ENCODE measurements around the gene HSDL1. TPM values are rescaled to one million over a fixed set of nuclear protein-coding genes. Genes with fewer than 3 reads are reported as not detected.

The HSDL1 gene
- total RNA-seq, 1 experiment from 2014 or later, result 13.3 TPM

DNA sequence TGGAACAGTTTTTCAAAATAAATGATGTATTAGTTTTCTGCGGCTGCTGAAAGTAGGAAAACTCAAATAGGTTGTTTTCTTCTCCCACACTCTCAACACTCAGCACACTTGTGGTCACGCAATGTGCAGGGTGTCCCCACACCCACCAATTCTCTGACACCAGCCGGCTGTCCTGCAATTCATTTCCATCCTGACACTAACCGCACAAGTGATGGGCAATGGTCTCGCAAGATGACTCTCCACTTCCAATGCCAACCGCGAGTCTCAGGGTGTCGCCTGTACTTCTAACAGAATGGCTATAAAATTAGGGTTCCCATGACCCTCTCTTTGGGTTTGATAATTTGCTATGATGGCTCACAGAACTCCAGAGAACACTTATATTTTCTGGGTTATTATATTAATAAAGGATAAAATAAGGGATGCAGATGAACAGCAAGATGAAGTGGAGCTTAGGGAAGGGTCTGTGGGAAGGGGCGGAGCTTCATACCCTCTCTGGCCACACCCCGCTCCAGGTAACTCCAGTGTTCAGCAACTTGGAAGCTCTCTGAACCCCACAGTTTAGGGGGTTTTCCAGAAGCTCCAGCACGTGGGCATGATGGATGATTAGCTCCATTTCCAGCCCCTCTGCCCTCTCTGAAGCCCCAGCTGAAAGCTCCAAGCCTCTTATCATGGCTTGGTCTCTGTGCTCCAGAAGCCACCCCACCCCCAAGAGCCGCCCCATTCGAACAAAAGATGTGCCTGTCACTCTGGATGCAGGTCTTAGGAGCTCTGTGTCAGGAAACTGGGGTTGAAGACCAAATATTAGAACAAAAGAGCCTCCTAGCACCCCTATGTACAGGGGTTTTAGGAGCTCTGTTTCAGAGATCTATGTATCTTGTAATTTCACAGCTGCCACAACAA, 22.1 kb upstream of the HSDL1 start:
- no peak overlapping the region for H2AFZ ChIP-seq (ENCODE audit: low read length)
- H3K27ac ChIP-seq (ENCODE audit: low read length), result no peak overlapping the region
- H3K4me2 ChIP-seq (ENCODE audit: low read length), result no peak overlapping the region
- H3K9me3 ChIP-seq (ENCODE audit: low read length), result no peaks in the 10 kb centered on the region
- H3K9ac ChIP-seq (ENCODE audit: low read length), result no peak overlapping the region
- H3K36me3 ChIP-seq (ENCODE audit: low read depth, low read length), result no peaks in the 10 kb centered on the region
- H3K9me2 ChIP-seq (replicated peaks; ENCODE audit: low read length), result no peaks in the 10 kb centered on the region
- BruUV-seq (replicated peaks), result no TSS peak
- ATAC-seq (no peak), DNase-seq (no peak)
- TF ChIP-seq EZH2phosphoT487 (IDR thresholded peaks at IDR 0.05; ENCODE audit: borderline replicate concordance, low read length) (no peak), EZH2 (IDR thresholded peaks at IDR 0.05; ENCODE audit: low read length, unreplicated experiment) (no peak)
- TF ChIP-seq, protein P1, sequence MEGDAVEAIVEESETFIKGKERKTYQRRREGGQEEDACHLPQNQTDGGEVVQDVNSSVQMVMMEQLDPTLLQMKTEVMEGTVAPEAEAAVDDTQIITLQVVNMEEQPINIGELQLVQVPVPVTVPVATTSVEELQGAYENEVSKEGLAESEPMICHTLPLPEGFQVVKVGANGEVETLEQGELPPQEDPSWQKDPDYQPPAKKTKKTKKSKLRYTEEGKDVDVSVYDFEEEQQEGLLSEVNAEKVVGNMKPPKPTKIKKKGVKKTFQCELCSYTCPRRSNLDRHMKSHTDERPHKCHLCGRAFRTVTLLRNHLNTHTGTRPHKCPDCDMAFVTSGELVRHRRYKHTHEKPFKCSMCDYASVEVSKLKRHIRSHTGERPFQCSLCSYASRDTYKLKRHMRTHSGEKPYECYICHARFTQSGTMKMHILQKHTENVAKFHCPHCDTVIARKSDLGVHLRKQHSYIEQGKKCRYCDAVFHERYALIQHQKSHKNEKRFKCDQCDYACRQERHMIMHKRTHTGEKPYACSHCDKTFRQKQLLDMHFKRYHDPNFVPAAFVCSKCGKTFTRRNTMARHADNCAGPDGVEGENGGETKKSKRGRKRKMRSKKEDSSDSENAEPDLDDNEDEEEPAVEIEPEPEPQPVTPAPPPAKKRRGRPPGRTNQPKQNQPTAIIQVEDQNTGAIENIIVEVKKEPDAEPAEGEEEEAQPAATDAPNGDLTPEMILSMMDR (conservative IDR thresholded peaks at IDR 0.05; ENCODE audit: low read depth, low read length), result no peak
- H3K27me3 ChIP-seq (ENCODE audit: low read length), result peaks cover 19% of the 10 kb centered on the region
- intact Hi-C loops (cut with micrococcal nuclease), result no loop called here
- no peak overlapping the region for H3K4me3 ChIP-seq (ENCODE audit: low read length)
- no peaks in the 10 kb centered on the region for H4K20me1 ChIP-seq (ENCODE audit: low read length)
- no peaks in the 10 kb centered on the region for H3F3A ChIP-seq (ENCODE audit: low read length, unreplicated experiment)
- ChIA-PET CTCF (no interaction called here), POLR2A (ENCODE audit: unreplicated experiment) (no interaction called here)
- no peaks in the 10 kb centered on the region for H3K79me2 ChIP-seq (ENCODE audit: low read length)
- no peaks in the 10 kb centered on the region for H3K4me1 ChIP-seq (ENCODE audit: insufficient read depth, low read length)

GRCh38 chr16:84165746-84166145, 20.8 kb upstream of the HSDL1 start:
- POLR2A ChIA-PET (ENCODE audit: unreplicated experiment), result no interaction called here
- H4K20me1 ChIP-seq (ENCODE audit: low read length), result no peaks in the 10 kb centered on the region
- no peak overlapping the region for H3K4me3 ChIP-seq (ENCODE audit: low read length)
- H3K79me2 ChIP-seq (ENCODE audit: low read length), result no peaks in the 10 kb centered on the region
- CTCF ChIA-PET, result no interaction called here
- no peaks in the 10 kb centered on the region for H3F3A ChIP-seq (ENCODE audit: low read length, unreplicated experiment)
- intact Hi-C loops (cut with micrococcal nuclease), result no loop called here
- H3K9me2 ChIP-seq (replicated peaks; ENCODE audit: low read length), result no peaks in the 10 kb centered on the region
- no peaks in the 10 kb centered on the region for H3K4me1 ChIP-seq (ENCODE audit: insufficient read depth, low read length)
- no peak overlapping the region for H2AFZ ChIP-seq (ENCODE audit: low read length)
- H3K9ac ChIP-seq (ENCODE audit: low read length), result no peak overlapping the region
- no TSS peak for BruUV-seq (replicated peaks)
- TF ChIP-seq EZH2phosphoT487 (IDR thresholded peaks at IDR 0.05; ENCODE audit: borderline replicate concordance, low read length) (no peak), EZH2 (IDR thresholded peaks at IDR 0.05; ENCODE audit: low read length, unreplicated experiment) (no peak)
- TF ChIP-seq, protein P1 (conservative IDR thresholded peaks at IDR 0.05; ENCODE audit: low read depth, low read length), result no peak
- H3K4me2 ChIP-seq (ENCODE audit: low read length), result no peak overlapping the region
- no peak for DNase-seq
- H3K27ac ChIP-seq (ENCODE audit: low read length), result no peak overlapping the region
- H3K27me3 ChIP-seq (ENCODE audit: low read length), result peaks cover 19% of the 10 kb centered on the region
- no peaks in the 10 kb centered on the region for H3K36me3 ChIP-seq (ENCODE audit: low read depth, low read length)
- H3K9me3 ChIP-seq (ENCODE audit: low read length), result no peaks in the 10 kb centered on the region
- no peak for ATAC-seq

GRCh38 chr16:84161801-84162200, 16.8 kb upstream of the HSDL1 start:
- H3K36me3 ChIP-seq (ENCODE audit: low read depth, low read length), result no peaks in the 10 kb centered on the region
- no peak overlapping the region for H2AFZ ChIP-seq (ENCODE audit: low read length)
- H3K27ac ChIP-seq (ENCODE audit: low read length), result no peak overlapping the region
- H3K4me2 ChIP-seq (ENCODE audit: low read length), result no peak overlapping the region
- ChIA-PET CTCF (no interaction called here), POLR2A (ENCODE audit: unreplicated experiment) (no interaction called here)
- no peak overlapping the region for H3K9ac ChIP-seq (ENCODE audit: low read length)
- H4K20me1 ChIP-seq (ENCODE audit: low read length), result no peaks in the 10 kb centered on the region
- H3K4me1 ChIP-seq (ENCODE audit: insufficient read depth, low read length), result no peaks in the 10 kb centered on the region
- no peaks in the 10 kb centered on the region for H3F3A ChIP-seq (ENCODE audit: low read length, unreplicated experiment)
- no peak for DNase-seq
- no TSS peak for BruUV-seq (replicated peaks)
- peaks cover 22% of the 10 kb centered on the region for H3K27me3 ChIP-seq (ENCODE audit: low read length)
- intact Hi-C loops (cut with micrococcal nuclease), result no loop called here
- H3K9me3 ChIP-seq (ENCODE audit: low read length), result no peaks in the 10 kb centered on the region
- no peaks in the 10 kb centered on the region for H3K79me2 ChIP-seq (ENCODE audit: low read length)
- H3K9me2 ChIP-seq (replicated peaks; ENCODE audit: low read length), result no peaks in the 10 kb centered on the region
- no peak for ATAC-seq
- TF ChIP-seq EZH2phosphoT487 (IDR thresholded peaks at IDR 0.05; ENCODE audit: borderline replicate concordance, low read length) (no peak), EZH2 (IDR thresholded peaks at IDR 0.05; ENCODE audit: low read length, unreplicated experiment) (no peak)
- TF ChIP-seq, protein P1 (conservative IDR thresholded peaks at IDR 0.05; ENCODE audit: low read depth, low read length), result no peak
- no peak overlapping the region for H3K4me3 ChIP-seq (ENCODE audit: low read length)

Measured in PC-3 (cell line).